ENCODE measurements around the gene COL8A2.

- TF ChIP-seq CTCF (IDR thresholded peaks at IDR 0.05), result no peak
- no peak for TF ChIP-seq POLR2A (IDR thresholded peaks at IDR 0.05)
These were observed 27.1 kb downstream of the COL8A2 start for GRCh38 chr1:36097693-36098585.
